ENCODE measurements around the gene SNX25.

DNA sequence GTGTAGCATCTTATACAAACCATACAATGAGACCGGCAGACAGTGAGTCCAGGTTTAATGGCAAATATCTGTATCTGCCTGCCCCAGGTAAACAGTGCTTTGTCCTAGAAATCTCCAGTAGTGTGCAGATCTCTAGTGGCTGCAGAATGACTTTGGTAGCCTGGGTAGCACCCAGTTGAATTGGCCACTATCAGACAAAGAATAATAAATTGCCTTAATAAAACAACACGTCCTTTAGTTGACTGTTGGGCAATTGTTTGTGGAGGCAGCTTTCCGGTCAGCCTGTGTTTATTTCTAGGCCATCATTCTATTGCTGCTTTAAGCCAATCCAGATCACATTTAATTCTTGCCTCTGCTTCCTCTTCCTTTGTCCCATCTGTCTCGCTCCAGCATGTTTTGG lies 52.5 kb downstream of the SNX25 start:
- TF ChIP-seq, protein P1, sequence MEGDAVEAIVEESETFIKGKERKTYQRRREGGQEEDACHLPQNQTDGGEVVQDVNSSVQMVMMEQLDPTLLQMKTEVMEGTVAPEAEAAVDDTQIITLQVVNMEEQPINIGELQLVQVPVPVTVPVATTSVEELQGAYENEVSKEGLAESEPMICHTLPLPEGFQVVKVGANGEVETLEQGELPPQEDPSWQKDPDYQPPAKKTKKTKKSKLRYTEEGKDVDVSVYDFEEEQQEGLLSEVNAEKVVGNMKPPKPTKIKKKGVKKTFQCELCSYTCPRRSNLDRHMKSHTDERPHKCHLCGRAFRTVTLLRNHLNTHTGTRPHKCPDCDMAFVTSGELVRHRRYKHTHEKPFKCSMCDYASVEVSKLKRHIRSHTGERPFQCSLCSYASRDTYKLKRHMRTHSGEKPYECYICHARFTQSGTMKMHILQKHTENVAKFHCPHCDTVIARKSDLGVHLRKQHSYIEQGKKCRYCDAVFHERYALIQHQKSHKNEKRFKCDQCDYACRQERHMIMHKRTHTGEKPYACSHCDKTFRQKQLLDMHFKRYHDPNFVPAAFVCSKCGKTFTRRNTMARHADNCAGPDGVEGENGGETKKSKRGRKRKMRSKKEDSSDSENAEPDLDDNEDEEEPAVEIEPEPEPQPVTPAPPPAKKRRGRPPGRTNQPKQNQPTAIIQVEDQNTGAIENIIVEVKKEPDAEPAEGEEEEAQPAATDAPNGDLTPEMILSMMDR (IDR thresholded peaks at IDR 0.05) = no peak
- TF ChIP-seq POLR2A (IDR thresholded peaks at IDR 0.05) = no peak
